Panc1 (cell line): ENCODE data around the gene FAM117A. TPM values are rescaled to one million over a fixed set of nuclear protein-coding genes. Genes with fewer than 3 reads are reported as not detected.

Source experiments
- ATAC-seq: fragments of 200-7000 bp; cut with Tn5 transposase; 2 replicates; pipeline ENCODE4 v1.9.1; 2020; ENCODE audit warnings: mild to moderate bottlenecking, moderate library complexity
- BruUV-seq: library from RNA; stranded (reverse); fragments of 400-500 nt; replicated peaks from 2 replicates; lab custom pipeline; 2021; lab: Mats Ljungman, UMichigan
- CTCF ChIA-PET: fragments of 300-600 bp; sonication (Branson Sonifier 250); formaldehyde crosslinking; loops from one replicate; lab custom pipeline; 2022; ENCODE audit warnings: antibody characterized with exemption; lab: Charles Lee
- POLR2A ChIA-PET: fragments of 300-600 bp; sonication (Branson Sonifier 250); formaldehyde crosslinking; loops from one replicate; lab custom pipeline; 2022; ENCODE audit warnings: antibody characterized with exemption; lab: Charles Lee
- DNase-seq: peaks from one replicate; pipeline ENCODE4 v3.0.0-alpha.2; 2010; ENCODE audit warnings: low read depth, low spot score
- H3K27ac ChIP-seq: 2 replicates; pipeline ENCODE4 v1.5.1; 2011; ENCODE audit warnings: mild to moderate bottlenecking, low read length, inconsistent platforms
- H3K27me3 ChIP-seq: fragments of 200-500 bp; sonication (Bioruptor generic); 2 replicates; pipeline ENCODE4 v1.6.0; 2014; ENCODE audit warnings: low read length, inconsistent platforms; ENCODE audit not compliant: control insufficient read depth, insufficient read depth
- H3K36me3 ChIP-seq: fragments of 200-500 bp; sonication (Bioruptor generic); 2 replicates; pipeline ENCODE4 v1.5.1; 2014; ENCODE audit warnings: inconsistent platforms, mild to moderate bottlenecking, low read length, moderate library complexity; ENCODE audit not compliant: control insufficient read depth, insufficient read depth
- H3K4me1 ChIP-seq: 2 replicates; pipeline ENCODE4 v1.5.1; 2011; ENCODE audit warnings: inconsistent platforms, mild to moderate bottlenecking, low read length, moderate library complexity; ENCODE audit not compliant: control insufficient read depth, insufficient read depth
- H3K4me3 ChIP-seq, 2 experiments: 2 replicates each; pipeline ENCODE4 v1.5.1; 2011 to 2012; ENCODE audit warnings: low read depth in 2 of 2, low read length in 2 of 2, mild to moderate bottlenecking in 2 of 2, inconsistent platforms in 1 of 2, moderate library complexity in 1 of 2
- H3K9me3 ChIP-seq: fragments of 200-500 bp; sonication (Bioruptor generic); 2 replicates; pipeline ENCODE4 v1.5.1; 2014; ENCODE audit warnings: low read depth, mild to moderate bottlenecking, inconsistent platforms, low read length, moderate library complexity; ENCODE audit not compliant: control insufficient read depth, insufficient read depth
- POLR2AphosphoS5 ChIP-seq: IDR thresholded peaks from 2 replicates; pipeline ENCODE4 v1.6.1; 2012; ENCODE audit warnings: mild to moderate bottlenecking, low read depth, low read length, moderate library complexity
- SIN3A ChIP-seq: IDR thresholded peaks from 2 replicates; pipeline ENCODE4 v1.6.1; 2012; ENCODE audit warnings: low read depth, mild to moderate bottlenecking, low read length, moderate library complexity, borderline replicate concordance; ENCODE audit not compliant: insufficient read depth
- TCF7L2 ChIP-seq: IDR thresholded peaks from 2 replicates; pipeline ENCODE4 v1.6.1; 2011; ENCODE audit warnings: mild to moderate bottlenecking, low read depth, low read length, inconsistent platforms
- in situ Hi-C: cut with HindIII; loops from 2 replicates; pipeline ENCODE4 v1.10.0; 2016; ENCODE audit warnings: low sequenced_read_pairs, low pct_unique_long_range_greater_than_20kb
- intact Hi-C: fragments of 100-400 bp; cut with micrococcal nuclease; formaldehyde crosslinking; loops from one replicate; pipeline ENCODE4 v1.10.0; 2022; ENCODE audit not compliant: unreplicated experiment
- total RNA-seq: library from RNA; stranded (reverse); gene quantifications from one replicate; pipeline ENCODE4 v1.2.1, GENCODE V29; 2021; ENCODE audit not compliant: unreplicated experiment
- TF ChIP-seq, protein P1 (sequence below): fragments of 450-650 bp; IDR thresholded peaks from 2 replicates; pipeline ENCODE4 v1.5.1; 2017; ENCODE audit warnings: mild to moderate bottlenecking
- TF ChIP-seq, protein P2 (sequence below), 2 experiments: IDR thresholded peaks; 2 replicates each; pipeline ENCODE4 v1.6.1; 2011 to 2012; ENCODE audit warnings: low read depth in 2 of 2, control low read depth in 1 of 2, low read length in 1 of 2, mild to moderate bottlenecking in 1 of 2, moderate library complexity in 1 of 2; ENCODE audit not compliant: insufficient read depth in 1 of 2

Gene FAM117A
- total RNA-seq, 1 experiment from 2014 or later: 8.0 TPM

DNA sequence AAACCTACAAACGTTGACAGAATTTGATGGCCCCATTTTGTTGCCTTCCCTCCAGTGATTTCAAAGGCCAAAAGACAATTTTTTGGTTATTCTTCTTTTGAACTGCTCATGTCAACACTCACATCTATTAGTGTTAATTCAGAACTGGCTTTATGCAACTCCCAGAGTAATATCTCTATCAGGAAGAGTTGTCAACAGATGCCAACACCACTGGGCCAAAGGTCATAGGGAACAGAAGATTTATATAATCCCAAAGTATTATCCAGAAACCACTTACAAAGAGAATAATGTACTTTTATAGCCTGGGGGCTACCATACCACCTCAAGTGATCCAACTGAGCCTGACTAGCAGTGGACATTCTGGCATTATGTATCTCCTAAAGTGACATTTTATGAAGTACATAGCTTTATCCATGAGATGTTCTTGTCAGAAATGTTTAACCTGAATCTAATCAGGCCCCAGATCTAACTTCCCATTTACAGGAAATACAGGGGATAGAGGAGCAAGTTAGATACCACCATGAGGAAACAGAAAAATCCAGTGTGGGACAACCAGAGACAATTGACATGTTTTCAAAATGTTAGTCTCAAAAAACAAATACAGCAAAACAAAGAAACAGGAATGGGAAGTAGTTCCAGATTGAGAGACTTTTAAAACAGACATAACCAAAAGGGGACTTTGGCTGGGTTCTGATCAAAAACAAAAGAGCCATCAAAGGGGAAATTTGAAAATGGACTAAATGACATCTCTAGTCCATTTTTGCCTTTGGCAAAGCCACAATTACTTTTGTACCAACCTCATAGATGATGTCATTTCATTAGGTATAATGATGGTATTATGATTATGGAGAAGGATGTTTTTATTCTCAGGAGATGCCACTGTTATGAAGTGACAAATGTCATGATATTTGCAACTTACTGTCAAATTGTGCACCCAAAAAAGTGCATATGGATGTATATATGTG is 18.5 kb downstream of the FAM117A start:
- Histone ChIP-seq H3K27ac (no peak overlapping the region), H3K36me3 (no peaks in the 10 kb centered on the region), H3K9me3 (no peaks in the 10 kb centered on the region), H3K4me3 (no peak overlapping the region), H3K4me1 (no peaks in the 10 kb centered on the region), H3K27me3 (peaks cover 4% of the 10 kb centered on the region; the same call in 1 of the 2 replicates)
- no peak for DNase-seq
- ATAC-seq: no peak
- CTCF ChIA-PET: interaction anchor here (0.6 kb wide), 1 partner anchor 142 kb away, joined by 7 read pairs; no protein-coding TSS in a partner anchor
- no TSS peak for BruUV-seq
- in situ Hi-C loops: no loop called here
- intact Hi-C loops: no loop called here
- POLR2A ChIA-PET: no interaction called here
- no peak for TF ChIP-seq SIN3A
- TF ChIP-seq POLR2AphosphoS5: no peak
- TF ChIP-seq, protein P1, sequence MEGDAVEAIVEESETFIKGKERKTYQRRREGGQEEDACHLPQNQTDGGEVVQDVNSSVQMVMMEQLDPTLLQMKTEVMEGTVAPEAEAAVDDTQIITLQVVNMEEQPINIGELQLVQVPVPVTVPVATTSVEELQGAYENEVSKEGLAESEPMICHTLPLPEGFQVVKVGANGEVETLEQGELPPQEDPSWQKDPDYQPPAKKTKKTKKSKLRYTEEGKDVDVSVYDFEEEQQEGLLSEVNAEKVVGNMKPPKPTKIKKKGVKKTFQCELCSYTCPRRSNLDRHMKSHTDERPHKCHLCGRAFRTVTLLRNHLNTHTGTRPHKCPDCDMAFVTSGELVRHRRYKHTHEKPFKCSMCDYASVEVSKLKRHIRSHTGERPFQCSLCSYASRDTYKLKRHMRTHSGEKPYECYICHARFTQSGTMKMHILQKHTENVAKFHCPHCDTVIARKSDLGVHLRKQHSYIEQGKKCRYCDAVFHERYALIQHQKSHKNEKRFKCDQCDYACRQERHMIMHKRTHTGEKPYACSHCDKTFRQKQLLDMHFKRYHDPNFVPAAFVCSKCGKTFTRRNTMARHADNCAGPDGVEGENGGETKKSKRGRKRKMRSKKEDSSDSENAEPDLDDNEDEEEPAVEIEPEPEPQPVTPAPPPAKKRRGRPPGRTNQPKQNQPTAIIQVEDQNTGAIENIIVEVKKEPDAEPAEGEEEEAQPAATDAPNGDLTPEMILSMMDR: no peak
- no peak for TF ChIP-seq TCF7L2
- TF ChIP-seq, protein P2, sequence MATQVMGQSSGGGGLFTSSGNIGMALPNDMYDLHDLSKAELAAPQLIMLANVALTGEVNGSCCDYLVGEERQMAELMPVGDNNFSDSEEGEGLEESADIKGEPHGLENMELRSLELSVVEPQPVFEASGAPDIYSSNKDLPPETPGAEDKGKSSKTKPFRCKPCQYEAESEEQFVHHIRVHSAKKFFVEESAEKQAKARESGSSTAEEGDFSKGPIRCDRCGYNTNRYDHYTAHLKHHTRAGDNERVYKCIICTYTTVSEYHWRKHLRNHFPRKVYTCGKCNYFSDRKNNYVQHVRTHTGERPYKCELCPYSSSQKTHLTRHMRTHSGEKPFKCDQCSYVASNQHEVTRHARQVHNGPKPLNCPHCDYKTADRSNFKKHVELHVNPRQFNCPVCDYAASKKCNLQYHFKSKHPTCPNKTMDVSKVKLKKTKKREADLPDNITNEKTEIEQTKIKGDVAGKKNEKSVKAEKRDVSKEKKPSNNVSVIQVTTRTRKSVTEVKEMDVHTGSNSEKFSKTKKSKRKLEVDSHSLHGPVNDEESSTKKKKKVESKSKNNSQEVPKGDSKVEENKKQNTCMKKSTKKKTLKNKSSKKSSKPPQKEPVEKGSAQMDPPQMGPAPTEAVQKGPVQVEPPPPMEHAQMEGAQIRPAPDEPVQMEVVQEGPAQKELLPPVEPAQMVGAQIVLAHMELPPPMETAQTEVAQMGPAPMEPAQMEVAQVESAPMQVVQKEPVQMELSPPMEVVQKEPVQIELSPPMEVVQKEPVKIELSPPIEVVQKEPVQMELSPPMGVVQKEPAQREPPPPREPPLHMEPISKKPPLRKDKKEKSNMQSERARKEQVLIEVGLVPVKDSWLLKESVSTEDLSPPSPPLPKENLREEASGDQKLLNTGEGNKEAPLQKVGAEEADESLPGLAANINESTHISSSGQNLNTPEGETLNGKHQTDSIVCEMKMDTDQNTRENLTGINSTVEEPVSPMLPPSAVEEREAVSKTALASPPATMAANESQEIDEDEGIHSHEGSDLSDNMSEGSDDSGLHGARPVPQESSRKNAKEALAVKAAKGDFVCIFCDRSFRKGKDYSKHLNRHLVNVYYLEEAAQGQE (IDR thresholded peaks at IDR 0.05; ENCODE audit: insufficient read depth in 1 of 2, low read depth in 2 of 2, low read length in 1 of 2): no peak

DNA sequence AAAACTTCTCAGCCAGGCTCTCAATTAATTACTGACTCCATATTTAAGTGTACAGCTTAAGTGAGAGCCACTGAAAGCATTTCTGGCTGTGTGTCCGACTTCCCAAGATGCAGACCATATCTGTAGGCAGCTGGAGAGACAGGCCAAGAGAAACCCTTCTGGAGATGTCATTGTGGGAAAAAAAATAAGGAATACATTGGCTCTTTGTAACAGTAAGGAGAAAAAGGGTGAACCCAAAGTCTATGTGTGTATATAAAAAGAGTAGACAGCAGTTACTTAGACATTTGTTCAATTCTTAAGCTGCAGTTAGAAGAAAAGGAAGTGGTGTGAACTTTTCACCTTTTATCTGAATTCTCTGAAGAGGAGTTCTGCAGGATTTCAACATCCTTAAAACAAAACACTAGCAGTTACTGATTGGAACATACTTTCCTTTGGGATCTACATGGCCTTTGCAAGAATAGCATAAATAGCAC is 21.7 kb downstream of the FAM117A start:
- no peak for ATAC-seq
- Histone ChIP-seq H3K36me3 (no peaks in the 10 kb centered on the region), H3K4me1 (no peaks in the 10 kb centered on the region), H3K27ac (no peak overlapping the region), H3K27me3 (peaks cover 4% of the 10 kb centered on the region; the same call in 1 of the 2 replicates), H3K4me3 (no peak overlapping the region), H3K9me3 (no peaks in the 10 kb centered on the region)
- no peak for TF ChIP-seq TCF7L2
- TF ChIP-seq POLR2AphosphoS5: no peak
- TF ChIP-seq, protein P1: no peak
- TF ChIP-seq, protein P2 (IDR thresholded peaks at IDR 0.05; ENCODE audit: insufficient read depth in 1 of 2, low read depth in 2 of 2, low read length in 1 of 2): no peak
- TF ChIP-seq SIN3A: no peak
- in situ Hi-C loops: no loop called here
- no peak for DNase-seq
- no TSS peak for BruUV-seq
- ChIA-PET CTCF (interaction anchor here (0.6 kb wide), 1 partner anchor 271 kb away, joined by 3 read pairs; no protein-coding TSS in a partner anchor), POLR2A (no interaction called here)
- intact Hi-C loops: no loop called here
